Measurements from ENCODE around the gene NUDT4.

NUDT4 gene

GRCh38 chr12:93368766-93369165, 9.0 kb upstream of the NUDT4 start:
- H2BK120ac ChIP-seq (ENCODE audit: insufficient read depth, low read length, poor library complexity), result no peak overlapping the region
- no peaks in the 10 kb centered on the region for H3K36me3 ChIP-seq (ENCODE audit: control insufficient read depth in 1 of 2, insufficient read depth in 2 of 2, low read length in 2 of 2)
- H3K4me2 ChIP-seq (ENCODE audit: low read length), result no peak overlapping the region
- no peak overlapping the region for H2BK5ac ChIP-seq (ENCODE audit: low read depth, low read length, poor library complexity)
- no peak overlapping the region for H2BK12ac ChIP-seq (ENCODE audit: low read length)
- no peak for DNase-seq
- no peak overlapping the region for H2AK5ac ChIP-seq (ENCODE audit: low read length)
- H3K18ac ChIP-seq (ENCODE audit: low read length), result no peak overlapping the region
- H3K23ac ChIP-seq (ENCODE audit: low read length), result no peak overlapping the region
- no peaks in the 10 kb centered on the region for H3K9me3 ChIP-seq (ENCODE audit: insufficient read depth, low read depth, low read length)
- no peaks in the 10 kb centered on the region for H3K27me3 ChIP-seq (ENCODE audit: insufficient read depth, low read length)
- H4K8ac ChIP-seq (ENCODE audit: low read depth, low read length), result no peak overlapping the region
- H4K12ac ChIP-seq (ENCODE audit: low read depth, low read length), result no peak overlapping the region
- no peak overlapping the region for H3K9ac ChIP-seq (ENCODE audit: low read length)
- no peak overlapping the region for H3K4ac ChIP-seq (ENCODE audit: low read depth, low read length)
- H2AFZ ChIP-seq (ENCODE audit: insufficient read depth, low read length, poor library complexity), result no peak overlapping the region
- H3K79me2 ChIP-seq (ENCODE audit: control insufficient read depth, insufficient read depth, low read length, poor library complexity), result no peaks in the 10 kb centered on the region
- no peak overlapping the region for H3K27ac ChIP-seq (ENCODE audit: low read depth, low read length)
- H3K79me1 ChIP-seq (ENCODE audit: low read length), result no peaks in the 10 kb centered on the region
- no peak overlapping the region for H3K4me3 ChIP-seq (ENCODE audit: low read depth, low read length)
- H3K14ac ChIP-seq (ENCODE audit: low read length), result no peak overlapping the region
- no CpG with 5 or more reads among the region's 3 CpGs for WGBS (ENCODE audit: extremely low coverage, insufficient coverage, insufficient read length)
- no peak overlapping the region for H4K91ac ChIP-seq (ENCODE audit: low read depth, low read length)
- H3K4me1 ChIP-seq (ENCODE audit: control insufficient read depth in 1 of 2, insufficient read depth in 2 of 2, low read length in 2 of 2), result peaks cover 5% of the 10 kb centered on the region in 2 experiments

DNA sequence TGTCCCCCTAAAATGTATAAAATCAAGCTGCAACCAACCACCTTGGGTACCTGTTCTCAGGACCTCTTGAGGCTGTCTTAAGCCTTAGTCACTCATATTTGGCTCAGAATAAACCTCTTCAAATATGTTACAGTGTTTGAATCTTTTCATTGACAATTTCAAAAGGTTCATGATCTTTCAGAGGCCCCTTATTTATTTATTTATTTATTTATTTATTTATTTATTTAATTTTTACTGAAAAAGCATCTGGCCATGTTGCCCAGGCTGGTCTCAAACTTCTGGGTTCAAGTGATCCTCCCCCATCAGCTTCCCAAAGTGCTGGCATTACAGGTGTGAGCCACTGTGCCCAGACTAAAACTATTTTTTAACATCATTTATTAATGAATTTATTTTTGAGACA, 8.2 kb upstream of the NUDT4 start:
- H3K27ac ChIP-seq (ENCODE audit: low read depth, low read length), result no peak overlapping the region
- H2AK5ac ChIP-seq (ENCODE audit: low read length), result no peak overlapping the region
- peaks cover 5% of the 10 kb centered on the region in 2 experiments for H3K4me1 ChIP-seq (ENCODE audit: control insufficient read depth in 1 of 2, insufficient read depth in 2 of 2, low read length in 2 of 2)
- no peak overlapping the region for H2BK12ac ChIP-seq (ENCODE audit: low read length)
- no peaks in the 10 kb centered on the region for H3K79me1 ChIP-seq (ENCODE audit: low read length)
- no peak overlapping the region for H3K4me3 ChIP-seq (ENCODE audit: low read depth, low read length)
- H3K18ac ChIP-seq (ENCODE audit: low read length), result no peak overlapping the region
- no peak overlapping the region for H2BK5ac ChIP-seq (ENCODE audit: low read depth, low read length, poor library complexity)
- no peak overlapping the region for H3K4ac ChIP-seq (ENCODE audit: low read depth, low read length)
- H3K4me2 ChIP-seq (ENCODE audit: low read length), result no peak overlapping the region
- H3K79me2 ChIP-seq (ENCODE audit: control insufficient read depth, insufficient read depth, low read length, poor library complexity), result no peaks in the 10 kb centered on the region
- no peak for DNase-seq
- no peak overlapping the region for H3K14ac ChIP-seq (ENCODE audit: low read length)
- H4K12ac ChIP-seq (ENCODE audit: low read depth, low read length), result no peak overlapping the region
- no peak overlapping the region for H3K9ac ChIP-seq (ENCODE audit: low read length)
- H3K36me3 ChIP-seq (ENCODE audit: control insufficient read depth in 1 of 2, insufficient read depth in 2 of 2, low read length in 2 of 2), result no peaks in the 10 kb centered on the region
- no peaks in the 10 kb centered on the region for H3K27me3 ChIP-seq (ENCODE audit: insufficient read depth, low read length)
- no peak overlapping the region for H4K91ac ChIP-seq (ENCODE audit: low read depth, low read length)
- no peak overlapping the region for H4K8ac ChIP-seq (ENCODE audit: low read depth, low read length)
- H3K23ac ChIP-seq (ENCODE audit: low read length), result no peak overlapping the region
- H3K9me3 ChIP-seq (ENCODE audit: insufficient read depth, low read depth, low read length), result no peaks in the 10 kb centered on the region
- no peak overlapping the region for H2BK120ac ChIP-seq (ENCODE audit: insufficient read depth, low read length, poor library complexity)
- no peak overlapping the region for H2AFZ ChIP-seq (ENCODE audit: insufficient read depth, low read length, poor library complexity)

GRCh38 chr12:93370947-93371346, 6.8 kb upstream of the NUDT4 start:
- Histone ChIP-seq H3K4me3 (ENCODE audit: low read depth, low read length) (no peak overlapping the region), H3K23ac (ENCODE audit: low read length) (no peak overlapping the region), H3K9me3 (ENCODE audit: insufficient read depth, low read depth, low read length) (no peaks in the 10 kb centered on the region), H2BK12ac (ENCODE audit: low read length) (peak overlapping the region; percentile 36), H2AK5ac (ENCODE audit: low read length) (no peak overlapping the region), H3K18ac (ENCODE audit: low read length) (no peak overlapping the region), H2BK5ac (ENCODE audit: low read depth, low read length, poor library complexity) (no peak overlapping the region), H2BK120ac (ENCODE audit: insufficient read depth, low read length, poor library complexity) (no peak overlapping the region), H4K8ac (ENCODE audit: low read depth, low read length) (no peak overlapping the region), H3K36me3 (ENCODE audit: control insufficient read depth in 1 of 2, insufficient read depth in 2 of 2, low read length in 2 of 2) (no peaks in the 10 kb centered on the region), H2AFZ (ENCODE audit: insufficient read depth, low read length, poor library complexity) (no peak overlapping the region), H3K79me2 (ENCODE audit: control insufficient read depth, insufficient read depth, low read length, poor library complexity) (no peaks in the 10 kb centered on the region), H3K27me3 (ENCODE audit: insufficient read depth, low read length) (no peaks in the 10 kb centered on the region), H3K79me1 (ENCODE audit: low read length) (no peaks in the 10 kb centered on the region), H3K4ac (ENCODE audit: low read depth, low read length) (no peak overlapping the region), H4K91ac (ENCODE audit: low read depth, low read length) (no peak overlapping the region), H3K14ac (ENCODE audit: low read length) (no peak overlapping the region), H3K27ac (ENCODE audit: low read depth, low read length) (peak overlapping the region; percentile 66), H3K4me1 (ENCODE audit: control insufficient read depth in 1 of 2, insufficient read depth in 2 of 2, low read length in 2 of 2) (peaks cover 5% of the 10 kb centered on the region in 2 experiments), H3K4me2 (ENCODE audit: low read length) (peak overlapping the region; percentile 8), H4K12ac (ENCODE audit: low read depth, low read length) (no peak overlapping the region), H3K9ac (ENCODE audit: low read length) (no peak overlapping the region)
- WGBS (ENCODE audit: extremely low coverage, insufficient coverage, insufficient read length), result no CpG with 5 or more reads among the region's 6 CpGs
- peak; percentile 54 to 72 for DNase-seq

GRCh38 chr12:93373961-93374656, 3.6 kb upstream of the NUDT4 start:
- Histone ChIP-seq H2BK12ac (ENCODE audit: low read length) (no peak overlapping the region), H4K91ac (ENCODE audit: low read depth, low read length) (no peak overlapping the region), H3K23ac (ENCODE audit: low read length) (no peak overlapping the region), H3K27ac (ENCODE audit: low read depth, low read length) (no peak overlapping the region), H3K4me3 (ENCODE audit: low read depth, low read length) (no peak overlapping the region), H2AFZ (ENCODE audit: insufficient read depth, low read length, poor library complexity) (no peak overlapping the region), H3K9ac (ENCODE audit: low read length) (no peak overlapping the region), H4K12ac (ENCODE audit: low read depth, low read length) (no peak overlapping the region), H3K4me2 (ENCODE audit: low read length) (no peak overlapping the region), H3K4me1 (ENCODE audit: control insufficient read depth in 1 of 2, insufficient read depth in 2 of 2, low read length in 2 of 2) (peaks cover 8 to 15% of the 10 kb centered on the region in 2 experiments), H2AK5ac (ENCODE audit: low read length) (no peak overlapping the region), H3K18ac (ENCODE audit: low read length) (no peak overlapping the region), H3K27me3 (ENCODE audit: insufficient read depth, low read length) (no peaks in the 10 kb centered on the region), H3K79me1 (ENCODE audit: low read length) (peaks cover 10% of the 10 kb centered on the region), H4K8ac (ENCODE audit: low read depth, low read length) (no peak overlapping the region), H3K79me2 (ENCODE audit: control insufficient read depth, insufficient read depth, low read length, poor library complexity) (peaks cover 10% of the 10 kb centered on the region), H2BK5ac (ENCODE audit: low read depth, low read length, poor library complexity) (no peak overlapping the region), H3K9me3 (ENCODE audit: insufficient read depth, low read depth, low read length) (no peaks in the 10 kb centered on the region), H3K14ac (ENCODE audit: low read length) (no peak overlapping the region), H3K36me3 (ENCODE audit: control insufficient read depth in 1 of 2, insufficient read depth in 2 of 2, low read length in 2 of 2) (no peaks in the 10 kb centered on the region), H2BK120ac (ENCODE audit: insufficient read depth, low read length, poor library complexity) (no peak overlapping the region), H3K4ac (ENCODE audit: low read depth, low read length) (no peak overlapping the region)
- no CpG with 5 or more reads among the region's 2 CpGs for WGBS (ENCODE audit: extremely low coverage, insufficient coverage, insufficient read length)
- DNase-seq, result peak; percentile 69 to 93
